D721Med (cell line): ENCODE data around the gene TRPC6.

Experiments
- DNase-seq: peaks from one replicate; pipeline ENCODE4 v3.0.0; 2011; ENCODE audit warnings: low spot score; ENCODE audit not compliant: insufficient read length
- FAIRE-seq: peaks from 2 replicates; lab custom pipeline; 2011; peaks lifted over from hg19 to GRCh38; lab: Jason Lieb, UNC
- TF ChIP-seq, protein P1 (sequence below): IDR thresholded peaks from 2 replicates; pipeline ENCODE4 v1.5.1; 2012; ENCODE audit warnings: mild to moderate bottlenecking, control low read depth; ENCODE audit not compliant: insufficient read depth; ENCODE audit errors: missing control alignments

The TRPC6 gene

DNA sequence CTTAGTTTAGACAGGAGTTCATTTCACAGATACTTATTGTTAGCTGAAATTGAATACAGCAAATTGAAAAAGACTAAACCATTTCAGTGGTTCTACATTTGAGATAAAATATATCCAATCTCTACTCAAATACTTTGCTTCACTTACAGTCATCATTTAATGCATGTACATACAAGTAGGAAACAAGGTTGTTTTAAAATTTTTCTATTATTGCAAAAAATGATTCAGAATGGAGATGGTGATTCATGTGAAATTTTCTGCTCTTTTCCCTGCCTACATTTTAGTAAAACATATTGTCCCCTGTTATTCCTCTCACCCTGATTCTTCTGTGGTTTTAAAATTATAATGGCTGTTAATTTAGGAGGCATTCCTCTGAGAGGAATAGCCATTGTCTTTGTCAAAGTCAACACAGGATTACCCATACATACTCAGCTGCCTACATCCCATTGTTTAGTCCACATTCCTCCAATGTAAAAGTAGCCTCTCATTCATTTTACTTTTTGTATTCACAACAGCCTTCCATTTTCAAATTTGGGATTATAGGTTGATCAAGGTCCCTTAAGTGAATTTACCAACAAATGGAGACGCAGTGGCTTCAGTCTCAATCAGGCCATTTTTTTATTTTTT lies 60.1 kb downstream of the TRPC6 start:
- FAIRE-seq (no peak), DNase-seq (no peak)
- TF ChIP-seq, protein P1, sequence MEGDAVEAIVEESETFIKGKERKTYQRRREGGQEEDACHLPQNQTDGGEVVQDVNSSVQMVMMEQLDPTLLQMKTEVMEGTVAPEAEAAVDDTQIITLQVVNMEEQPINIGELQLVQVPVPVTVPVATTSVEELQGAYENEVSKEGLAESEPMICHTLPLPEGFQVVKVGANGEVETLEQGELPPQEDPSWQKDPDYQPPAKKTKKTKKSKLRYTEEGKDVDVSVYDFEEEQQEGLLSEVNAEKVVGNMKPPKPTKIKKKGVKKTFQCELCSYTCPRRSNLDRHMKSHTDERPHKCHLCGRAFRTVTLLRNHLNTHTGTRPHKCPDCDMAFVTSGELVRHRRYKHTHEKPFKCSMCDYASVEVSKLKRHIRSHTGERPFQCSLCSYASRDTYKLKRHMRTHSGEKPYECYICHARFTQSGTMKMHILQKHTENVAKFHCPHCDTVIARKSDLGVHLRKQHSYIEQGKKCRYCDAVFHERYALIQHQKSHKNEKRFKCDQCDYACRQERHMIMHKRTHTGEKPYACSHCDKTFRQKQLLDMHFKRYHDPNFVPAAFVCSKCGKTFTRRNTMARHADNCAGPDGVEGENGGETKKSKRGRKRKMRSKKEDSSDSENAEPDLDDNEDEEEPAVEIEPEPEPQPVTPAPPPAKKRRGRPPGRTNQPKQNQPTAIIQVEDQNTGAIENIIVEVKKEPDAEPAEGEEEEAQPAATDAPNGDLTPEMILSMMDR, result no peak

DNA sequence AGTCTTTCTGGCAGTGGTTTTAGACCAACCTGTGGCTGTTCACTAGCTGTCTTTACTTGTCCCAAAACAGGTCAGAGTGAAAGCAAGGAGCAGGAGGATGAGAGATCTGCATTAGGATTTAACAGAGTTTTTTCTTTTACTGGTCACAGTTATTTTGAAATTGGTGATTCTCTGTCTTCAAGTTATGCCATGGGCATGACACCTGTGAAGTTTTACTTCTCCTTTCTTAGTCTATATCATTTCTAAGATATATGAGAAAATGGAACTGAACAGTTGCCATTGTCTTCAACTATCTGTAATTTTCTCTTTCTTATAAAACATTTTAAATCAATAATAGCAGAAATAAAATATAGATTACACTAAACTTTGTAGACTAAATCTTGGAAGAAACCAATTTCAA lies 60.6 kb downstream of the TRPC6 start:
- TF ChIP-seq, protein P1, result no peak
- no peak for FAIRE-seq
- DNase-seq, result no peak

DNA sequence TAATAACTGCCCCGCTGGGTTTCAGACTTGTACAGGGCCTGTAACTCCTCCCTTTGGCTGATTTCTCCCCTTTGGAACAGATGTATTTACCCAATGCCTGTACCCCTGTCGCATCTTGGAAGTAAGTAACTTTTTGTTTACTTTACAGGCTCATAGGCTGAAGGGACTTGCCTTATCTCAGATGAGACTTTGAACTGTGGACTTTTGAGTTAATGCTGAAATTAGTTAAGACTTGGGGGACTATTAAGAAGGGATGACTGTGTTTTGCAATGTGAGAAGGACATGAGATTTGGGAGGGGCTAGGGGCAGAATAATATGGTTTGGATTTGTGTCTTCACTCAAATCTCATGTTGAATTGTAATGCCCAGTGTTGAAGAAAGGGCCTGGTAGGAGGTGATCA lies 62.0 kb downstream of the TRPC6 start:
- TF ChIP-seq, protein P1, result no peak
- DNase-seq (no peak), FAIRE-seq (no peak)

DNA sequence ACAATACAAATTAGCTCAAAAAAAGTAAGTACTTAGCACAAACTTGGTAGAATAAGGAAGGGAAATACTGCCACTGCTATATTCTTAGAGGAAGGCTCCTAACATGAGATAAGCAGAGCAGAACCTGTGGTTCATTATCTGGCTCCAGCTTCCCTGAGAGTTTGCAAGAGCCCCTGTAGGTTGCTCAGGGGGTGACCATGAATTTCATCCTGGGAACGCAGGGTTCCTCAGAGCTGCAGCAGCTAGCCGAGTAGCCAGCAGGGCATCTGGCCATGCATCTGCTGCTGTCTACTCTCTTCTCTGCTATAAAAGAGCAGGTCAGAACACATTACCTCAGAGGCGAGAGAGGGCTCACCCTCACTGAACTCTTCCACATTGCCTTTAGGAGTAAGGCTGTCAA lies 67.3 kb downstream of the TRPC6 start:
- FAIRE-seq (no peak), DNase-seq (no peak)
- TF ChIP-seq, protein P1, result no peak

DNA sequence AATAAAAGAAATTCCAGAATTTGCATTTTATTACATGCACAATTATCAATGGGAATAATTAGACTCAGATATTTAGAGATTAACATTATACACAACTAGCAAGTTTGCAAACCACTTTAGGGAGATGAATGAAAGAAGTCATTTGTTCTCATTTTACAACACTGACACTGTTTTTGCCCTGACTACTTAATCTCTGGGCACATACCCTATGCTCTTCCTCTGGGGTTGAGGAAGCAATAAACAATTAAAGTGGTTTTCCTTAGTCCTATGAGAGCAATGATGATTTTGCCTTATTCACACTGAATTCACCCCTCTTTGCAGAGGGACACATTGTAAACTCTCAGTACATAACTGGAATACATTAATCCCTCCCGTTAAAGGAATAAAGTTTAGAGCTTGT lies 72.7 kb downstream of the TRPC6 start:
- no peak for FAIRE-seq

DNA sequence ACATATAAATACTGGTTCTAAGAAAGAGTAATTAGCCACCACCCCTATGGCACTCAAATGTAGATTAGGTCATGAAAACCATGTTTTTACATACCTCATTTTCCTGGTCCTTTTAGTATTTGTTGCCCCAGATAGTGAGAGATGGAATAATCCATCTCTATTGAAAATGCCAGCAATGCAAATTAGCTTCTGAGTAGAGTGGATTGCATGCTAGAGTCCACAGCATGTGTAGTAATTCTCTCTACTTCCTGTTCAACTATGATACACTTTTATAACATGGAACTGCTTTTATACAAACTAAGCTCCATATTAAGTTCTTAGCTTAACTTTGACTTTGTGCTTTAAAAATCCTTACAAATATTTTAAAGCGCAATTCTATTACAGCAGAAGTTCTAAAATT lies 73.2 kb downstream of the TRPC6 start:
- TF ChIP-seq, protein P1, result no peak
- no peak for FAIRE-seq
- no peak for DNase-seq

More for the DNA sequence above, 72.7 kb downstream of the TRPC6 start:
- no peak for DNase-seq
- TF ChIP-seq, protein P1, result no peak

DNA sequence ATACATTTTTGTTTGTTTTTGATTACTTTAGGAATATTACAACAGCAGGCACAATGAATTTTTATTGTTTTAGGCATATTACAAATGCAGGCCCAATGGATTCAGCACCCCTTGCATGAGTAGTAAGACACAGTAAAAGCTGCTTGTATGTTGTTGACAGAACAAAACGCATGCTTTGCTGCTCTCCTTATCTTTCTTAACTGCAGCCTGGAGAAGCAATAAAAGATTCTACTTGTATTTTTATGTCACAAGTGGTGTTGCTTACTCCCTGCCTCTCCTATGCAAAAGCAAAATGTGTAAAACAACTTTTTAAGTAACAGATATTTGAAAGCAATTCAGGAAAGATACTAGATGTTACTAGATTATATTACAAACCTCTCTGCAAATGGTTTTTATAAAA lies 73.9 kb downstream of the TRPC6 start:
- FAIRE-seq (no peak), DNase-seq (no peak)
- TF ChIP-seq, protein P1, result no peak
